Peyer's patch (tissue), 4 donors: Measurements from ENCODE around the gene KCNQ2. TPM values are rescaled to one million over a fixed set of nuclear protein-coding genes. Genes with fewer than 3 reads are reported as not detected.

ENCODE experiments used
- DNase-seq, 3 donors: peaks; one replicate each; pipeline ENCODE4 v3.0.0-alpha.2; 2017 to 2019
- H3K27ac ChIP-seq, 4 donors: fragments of 200-600 bp; sonication (generic); one replicate each; pipeline ENCODE4 v1.5.1; 2016 to 2019
- H3K27me3 ChIP-seq, 2 donors: fragments of 200-600 bp; sonication (generic); one replicate each; pipeline ENCODE4 v1.5.1; 2019
- H3K36me3 ChIP-seq, 3 donors: fragments of 200-600 bp; sonication (generic); one replicate each; pipeline ENCODE4 v1.5.1; 2016 to 2019
- H3K4me1 ChIP-seq, 4 donors: fragments of 200-600 bp; sonication (generic); one replicate each; pipeline ENCODE4 v1.5.1; 2016 to 2019
- H3K4me3 ChIP-seq, 4 donors: fragments of 200-600 bp; sonication (generic); 1 replicate in 3 of 4; 2 replicates in 1 of 4; pipeline ENCODE4 v1.5.1; 2016 to 2019; ENCODE audit warnings: mild to moderate bottlenecking in 1 of 4
- H3K9me3 ChIP-seq, 4 donors: fragments of 200-600 bp; sonication (generic); one replicate each; pipeline ENCODE4 v1.5.1; 2016 to 2019; ENCODE audit warnings: mild to moderate bottlenecking in 1 of 4
- POLR2A ChIP-seq, 2 donors: fragments of 450-650 bp; IDR thresholded peaks; one replicate each; pipeline ENCODE4 v1.5.1; 2017; ENCODE audit warnings: antibody characterized with exemption in 2 of 2, mild to moderate bottlenecking in 2 of 2, moderate library complexity in 2 of 2
- total RNA-seq, 4 donors: library from RNA; depleted of rRNA; stranded (reverse); fragments of >200 nt; gene quantifications; one replicate each; pipeline ENCODE4 v1.1.0, GENCODE V29; 2016
- TF ChIP-seq, protein P1 (sequence below), 6 experiments: fragments of 450-650 bp in 4 of 6; fragments of 200-600 bp in 2 of 6; sonication (generic) in 1 of 6; IDR thresholded peaks; one replicate each; pipeline ENCODE4 v1.5.1; 2017 to 2019; ENCODE audit warnings: antibody characterized with exemption in 6 of 6, mild to moderate bottlenecking in 3 of 6, moderate library complexity in 1 of 6

The KCNQ2 gene
- total RNA-seq, 4 donors from 2014 or later, result not detected

DNA sequence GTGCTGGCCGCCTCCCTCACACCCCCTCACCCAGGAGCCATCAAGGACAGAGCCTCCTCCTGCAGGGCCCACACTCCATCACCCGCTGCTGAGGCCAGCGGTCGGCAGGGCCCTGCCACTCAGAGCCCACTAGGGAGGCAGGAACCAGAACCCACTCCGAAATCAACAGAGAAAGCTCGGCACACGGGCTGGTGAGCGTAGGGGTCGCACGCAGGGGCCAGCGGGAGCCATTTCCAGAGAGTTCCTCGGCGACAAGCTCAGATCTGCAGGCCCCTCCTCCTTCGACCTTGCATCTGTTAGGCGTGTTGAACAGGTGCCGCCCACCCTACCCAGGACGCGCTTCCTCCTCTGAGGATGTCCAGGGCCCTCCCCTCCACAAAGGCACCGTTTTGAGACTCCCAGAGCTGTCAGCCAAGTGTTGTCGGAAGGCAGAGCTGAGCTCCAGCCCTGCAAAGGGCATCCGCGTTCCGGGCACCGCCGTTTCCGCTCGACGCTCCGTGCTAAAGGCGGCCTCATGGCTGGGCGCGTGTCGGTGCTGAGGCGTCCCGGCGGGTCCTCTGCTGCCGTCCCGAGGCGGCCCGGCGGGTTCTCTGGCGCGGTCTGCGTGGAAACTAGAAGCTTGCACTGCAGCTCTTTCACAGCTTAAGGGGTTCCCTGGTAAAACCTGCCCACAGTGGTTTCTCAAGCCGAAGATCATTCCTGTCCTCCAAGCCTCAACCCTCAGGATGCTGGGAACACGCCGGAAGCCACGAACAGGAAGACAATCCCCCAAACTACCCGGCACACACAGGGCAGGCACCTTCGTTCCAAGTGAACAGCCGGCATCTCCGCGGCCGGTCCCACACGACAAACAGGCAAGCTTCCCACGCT lies 6.8 kb downstream of the KCNQ2 start:
- no peaks in the 10 kb centered on the region for H3K4me1 ChIP-seq
- H3K27me3 ChIP-seq, result no peaks in the 10 kb centered on the region
- TF ChIP-seq, protein P1, sequence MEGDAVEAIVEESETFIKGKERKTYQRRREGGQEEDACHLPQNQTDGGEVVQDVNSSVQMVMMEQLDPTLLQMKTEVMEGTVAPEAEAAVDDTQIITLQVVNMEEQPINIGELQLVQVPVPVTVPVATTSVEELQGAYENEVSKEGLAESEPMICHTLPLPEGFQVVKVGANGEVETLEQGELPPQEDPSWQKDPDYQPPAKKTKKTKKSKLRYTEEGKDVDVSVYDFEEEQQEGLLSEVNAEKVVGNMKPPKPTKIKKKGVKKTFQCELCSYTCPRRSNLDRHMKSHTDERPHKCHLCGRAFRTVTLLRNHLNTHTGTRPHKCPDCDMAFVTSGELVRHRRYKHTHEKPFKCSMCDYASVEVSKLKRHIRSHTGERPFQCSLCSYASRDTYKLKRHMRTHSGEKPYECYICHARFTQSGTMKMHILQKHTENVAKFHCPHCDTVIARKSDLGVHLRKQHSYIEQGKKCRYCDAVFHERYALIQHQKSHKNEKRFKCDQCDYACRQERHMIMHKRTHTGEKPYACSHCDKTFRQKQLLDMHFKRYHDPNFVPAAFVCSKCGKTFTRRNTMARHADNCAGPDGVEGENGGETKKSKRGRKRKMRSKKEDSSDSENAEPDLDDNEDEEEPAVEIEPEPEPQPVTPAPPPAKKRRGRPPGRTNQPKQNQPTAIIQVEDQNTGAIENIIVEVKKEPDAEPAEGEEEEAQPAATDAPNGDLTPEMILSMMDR (IDR thresholded peaks at IDR 0.05), result no peak
- TF ChIP-seq POLR2A (IDR thresholded peaks at IDR 0.05), result no peak
- no peak overlapping the region for H3K27ac ChIP-seq
- no peak for DNase-seq
- H3K9me3 ChIP-seq, result no peaks in the 10 kb centered on the region
- no peaks in the 10 kb centered on the region for H3K36me3 ChIP-seq
- H3K4me3 ChIP-seq, result no peak overlapping the region

DNA sequence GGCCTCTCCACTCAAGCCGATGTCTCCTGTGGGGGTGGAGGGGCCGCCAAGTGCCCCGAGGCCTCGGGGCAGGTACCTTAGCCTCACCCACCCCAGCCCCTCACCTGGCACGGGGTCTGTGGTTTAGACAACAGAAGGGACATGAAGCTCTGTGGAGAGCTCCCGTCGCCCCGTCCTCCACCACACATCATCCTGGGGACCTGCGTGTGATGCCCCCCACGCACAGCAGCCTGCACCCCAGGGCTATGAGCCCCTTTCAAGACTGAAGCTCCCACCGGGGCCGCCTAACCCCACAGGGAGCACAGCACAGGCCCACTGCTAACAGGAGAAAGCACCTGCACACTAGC lies 8.2 kb downstream of the KCNQ2 start:
- no peak for TF ChIP-seq POLR2A (IDR thresholded peaks at IDR 0.05)
- TF ChIP-seq, protein P1 (IDR thresholded peaks at IDR 0.05), result no peak
- Histone ChIP-seq H3K4me3 (no peak overlapping the region), H3K27me3 (no peaks in the 10 kb centered on the region), H3K27ac (no peak overlapping the region), H3K36me3 (no peaks in the 10 kb centered on the region), H3K4me1 (no peaks in the 10 kb centered on the region), H3K9me3 (no peaks in the 10 kb centered on the region)
- DNase-seq, result no peak

DNA sequence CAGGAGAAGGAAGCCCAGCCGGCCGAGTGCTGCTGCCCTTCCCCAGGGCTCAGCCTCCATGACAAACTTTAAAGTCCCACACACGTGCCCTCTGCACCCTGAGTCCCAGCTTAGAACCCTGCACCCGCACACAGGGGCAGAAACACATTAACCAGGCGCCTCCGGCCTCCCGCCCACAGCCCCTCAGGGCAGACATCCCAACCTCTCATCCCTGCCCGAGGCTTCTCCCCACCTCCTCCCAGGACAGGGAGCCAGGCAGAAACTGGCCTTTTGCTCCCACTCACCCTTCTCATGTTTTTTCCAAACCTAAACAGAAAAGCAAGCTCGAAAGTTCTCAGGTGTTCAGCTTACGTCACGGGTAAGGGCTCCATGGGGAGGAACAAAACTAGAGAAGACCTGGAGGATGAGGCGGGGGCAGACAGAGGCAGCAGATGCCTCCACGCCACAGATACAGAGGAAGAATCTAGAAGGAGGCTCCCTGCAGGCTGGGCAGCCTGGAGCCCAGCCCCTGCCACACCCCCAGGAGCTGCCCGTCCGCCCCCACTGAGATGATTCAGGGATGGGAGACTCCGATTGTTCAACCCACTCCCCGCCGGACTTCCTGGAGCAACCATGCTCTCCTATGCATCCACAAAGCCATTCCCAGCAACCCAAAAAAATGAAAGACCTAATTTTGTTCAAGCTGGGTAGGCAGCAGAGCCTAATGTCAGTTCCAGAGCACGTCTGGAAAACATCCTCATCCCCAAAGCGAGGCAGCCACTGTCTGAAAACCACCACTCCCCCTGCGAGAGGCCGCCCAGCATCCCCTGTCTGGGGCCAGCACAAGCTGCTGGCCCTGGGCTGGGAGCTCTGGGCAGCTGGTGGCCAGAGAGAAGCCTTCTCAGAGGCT lies 8.8 kb downstream of the KCNQ2 start:
- Histone ChIP-seq H3K27ac (no peak overlapping the region), H3K4me1 (no peaks in the 10 kb centered on the region), H3K4me3 (no peak overlapping the region), H3K27me3 (no peaks in the 10 kb centered on the region), H3K36me3 (no peaks in the 10 kb centered on the region), H3K9me3 (no peaks in the 10 kb centered on the region)
- no peak for TF ChIP-seq POLR2A (IDR thresholded peaks at IDR 0.05)
- DNase-seq, result no peak

DNA sequence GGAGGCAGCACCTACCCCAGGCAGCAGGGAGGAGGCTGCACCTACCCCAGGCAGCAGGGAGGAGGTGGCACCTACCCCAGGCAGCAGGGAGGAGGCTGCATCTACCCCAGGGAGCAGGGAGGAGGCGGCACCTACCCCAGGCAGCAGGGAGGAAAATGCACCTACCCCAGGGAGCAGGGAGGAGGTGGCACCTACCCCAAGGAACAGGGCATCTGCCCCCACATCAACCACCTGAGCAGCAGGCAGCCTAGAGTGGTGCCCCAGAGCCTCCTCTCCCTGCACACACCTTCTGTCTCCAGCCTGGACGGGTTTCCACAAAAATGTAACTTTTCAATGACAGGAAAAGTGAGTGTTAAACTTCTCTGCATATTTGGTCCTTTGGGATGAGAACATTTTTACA lies 10.2 kb downstream of the KCNQ2 start:
- DNase-seq, result no peak
- no peak overlapping the region for H3K4me3 ChIP-seq
- no peaks in the 10 kb centered on the region for H3K4me1 ChIP-seq
- no peak overlapping the region for H3K27ac ChIP-seq
- no peaks in the 10 kb centered on the region for H3K9me3 ChIP-seq
- H3K36me3 ChIP-seq, result no peaks in the 10 kb centered on the region
- no peaks in the 10 kb centered on the region for H3K27me3 ChIP-seq
- TF ChIP-seq, protein P1 (IDR thresholded peaks at IDR 0.05), result no peak
- no peak for TF ChIP-seq POLR2A (IDR thresholded peaks at IDR 0.05)

DNA sequence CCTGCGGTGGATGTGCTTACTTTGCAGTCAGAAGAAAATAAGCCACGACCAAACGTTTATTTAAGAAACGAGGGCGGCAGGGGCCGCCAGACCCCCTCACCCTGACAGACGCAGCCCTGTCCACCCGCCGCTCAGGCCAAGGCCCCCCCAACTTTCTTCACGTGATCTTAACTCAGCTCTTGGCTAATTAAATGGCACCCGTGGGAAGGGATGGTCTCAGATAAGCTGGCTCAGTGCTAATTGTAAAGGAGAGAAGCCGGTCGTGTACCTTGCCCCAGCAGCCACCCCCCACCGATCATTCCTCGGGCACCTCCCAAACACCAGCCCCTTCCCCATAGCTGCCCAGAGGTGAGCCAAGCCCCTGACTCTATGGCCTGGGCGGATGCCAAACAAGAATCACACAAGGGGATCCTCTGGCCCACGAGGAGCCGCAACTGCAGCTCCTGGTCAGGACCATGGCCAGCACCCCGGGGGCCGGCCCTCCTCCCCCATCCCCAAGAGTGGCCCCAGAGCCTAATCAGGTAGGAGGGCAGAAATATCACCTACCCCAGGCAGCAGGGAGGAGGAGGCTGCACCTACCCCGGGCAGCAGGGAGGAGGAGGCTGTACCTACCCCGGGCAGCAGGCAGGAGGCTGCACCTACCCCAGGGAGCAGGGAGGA lies 11.2 kb downstream of the KCNQ2 start:
- Histone ChIP-seq H3K27ac (no peak overlapping the region), H3K4me1 (no peaks in the 10 kb centered on the region), H3K4me3 (no peak overlapping the region), H3K9me3 (no peaks in the 10 kb centered on the region), H3K27me3 (no peaks in the 10 kb centered on the region), H3K36me3 (no peaks in the 10 kb centered on the region)
- TF ChIP-seq, protein P1 (IDR thresholded peaks at IDR 0.05), result no peak
- TF ChIP-seq POLR2A (IDR thresholded peaks at IDR 0.05), result no peak
- DNase-seq, result no peak

DNA sequence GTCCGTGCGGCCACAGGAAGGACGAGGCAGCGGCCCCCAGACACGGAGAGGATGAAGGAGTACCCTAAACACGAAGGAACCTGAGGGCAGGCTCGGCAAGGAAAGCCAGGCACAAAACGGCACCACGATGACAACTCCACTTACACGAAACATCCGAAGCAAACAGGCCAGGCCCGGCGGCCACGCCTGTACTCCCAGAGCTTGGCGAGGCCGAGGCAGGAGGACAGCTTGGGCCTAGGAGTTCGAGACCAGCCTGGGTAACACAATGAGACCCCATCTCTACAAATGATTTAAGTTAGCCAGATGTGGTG lies 13.4 kb downstream of the KCNQ2 start:
- no peaks in the 10 kb centered on the region for H3K9me3 ChIP-seq
- TF ChIP-seq POLR2A (IDR thresholded peaks at IDR 0.05), result no peak
- TF ChIP-seq, protein P1 (IDR thresholded peaks at IDR 0.05), result no peak
- no peaks in the 10 kb centered on the region for H3K4me1 ChIP-seq
- H3K36me3 ChIP-seq, result no peaks in the 10 kb centered on the region
- no peak for DNase-seq
- no peak overlapping the region for H3K27ac ChIP-seq
- no peaks in the 10 kb centered on the region for H3K27me3 ChIP-seq
- H3K4me3 ChIP-seq, result no peak overlapping the region
